ENCODE data around the gene PGAM5.

GRCh38 chr12:132748319-132748718, 37.7 kb downstream of the PGAM5 start:
- TF ChIP-seq CTCF (IDR thresholded peaks at IDR 0.05) (no peak), POLR2A (IDR thresholded peaks at IDR 0.05) (no peak), EP300 (IDR thresholded peaks at IDR 0.05) (no peak), POLR2AphosphoS5 (IDR thresholded peaks at IDR 0.05) (no peak)

Measured in gastroesophageal sphincter (tissue), 3 donors.